HG03175 (cell line): Measurements from ENCODE around the gene TRPM1.
"Not testable (repeated sequence)": the region's sequence is repeated elsewhere in the genome, so short reads cannot be mapped to it uniquely, and the experiment has no call there.

ENCODE experiments used
- ATAC-seq: cut with Tn5 transposase; IDR thresholded peaks from one replicate; pipeline ENCODE4 v1.9.1; 2021; ENCODE audit warnings: mild to moderate bottlenecking, moderate library complexity; ENCODE audit not compliant: unreplicated experiment

The TRPM1 gene

DNA sequence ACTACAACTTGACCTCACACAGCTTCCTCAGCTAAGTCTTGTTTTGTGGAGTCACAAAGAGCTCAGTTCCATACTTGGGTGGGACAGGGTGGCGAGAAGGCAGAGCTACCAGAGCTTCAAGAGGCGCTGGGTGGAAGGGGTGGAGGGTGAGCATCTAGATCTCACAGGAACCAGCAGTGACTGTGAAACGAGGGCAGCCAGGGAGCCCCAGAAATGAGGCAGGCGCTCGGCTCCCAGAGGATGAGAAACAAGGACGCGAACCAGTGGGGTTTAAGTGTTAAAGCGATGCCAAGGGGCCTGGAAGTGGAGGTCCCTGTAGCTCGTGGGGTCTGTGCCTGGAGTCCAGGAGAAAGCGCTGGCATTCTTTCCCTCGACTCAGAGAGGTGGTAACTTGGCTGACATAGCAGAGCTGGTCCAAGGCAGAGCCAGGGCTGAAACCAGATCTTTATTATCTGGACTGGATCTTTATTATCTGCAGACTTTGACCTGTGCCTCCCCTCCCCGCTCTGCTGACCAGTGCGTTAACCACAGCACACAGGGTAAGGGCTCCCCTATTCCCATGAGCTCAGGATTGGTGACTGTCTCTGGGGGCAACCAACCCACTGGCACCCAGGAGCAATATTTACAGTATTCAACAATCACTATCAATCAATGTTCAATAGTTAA is 26.2 kb upstream of the TRPM1 start:
- ATAC-seq, result no peak

DNA sequence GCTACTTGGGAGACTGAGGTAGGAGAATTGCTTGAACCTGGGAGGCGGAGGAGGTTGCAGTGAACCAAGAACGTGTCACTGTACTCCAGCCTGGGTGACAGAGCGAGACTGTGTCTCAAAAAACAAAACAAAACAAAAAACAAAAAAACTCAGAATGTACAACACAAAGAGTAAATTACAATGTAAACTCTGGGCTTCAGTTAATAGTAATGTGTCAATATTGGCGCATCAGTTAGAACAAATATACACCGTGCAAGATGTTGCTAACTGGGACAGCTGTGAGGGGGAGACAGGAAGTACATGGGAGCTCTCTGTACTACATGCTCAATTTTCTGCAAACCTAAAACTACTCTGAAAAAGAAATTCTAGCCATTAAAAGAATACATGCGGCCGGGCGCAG is 23.5 kb upstream of the TRPM1 start:
- ATAC-seq, result no peak

GRCh38 chr15:31116423-31117030 is 15.0 kb upstream of the TRPM1 start:
- no peak for ATAC-seq

GRCh38 chr15:31111091-31111647 is 9.6 kb upstream of the TRPM1 start:
- ATAC-seq, result no peak

GRCh38 chr15:31108836-31109235 is 7.3 kb upstream of the TRPM1 start:
- ATAC-seq, result no peak

- ATAC-seq, result no peak
These were observed 5.2 kb upstream of the TRPM1 start for GRCh38 chr15:31106495-31107300.

DNA sequence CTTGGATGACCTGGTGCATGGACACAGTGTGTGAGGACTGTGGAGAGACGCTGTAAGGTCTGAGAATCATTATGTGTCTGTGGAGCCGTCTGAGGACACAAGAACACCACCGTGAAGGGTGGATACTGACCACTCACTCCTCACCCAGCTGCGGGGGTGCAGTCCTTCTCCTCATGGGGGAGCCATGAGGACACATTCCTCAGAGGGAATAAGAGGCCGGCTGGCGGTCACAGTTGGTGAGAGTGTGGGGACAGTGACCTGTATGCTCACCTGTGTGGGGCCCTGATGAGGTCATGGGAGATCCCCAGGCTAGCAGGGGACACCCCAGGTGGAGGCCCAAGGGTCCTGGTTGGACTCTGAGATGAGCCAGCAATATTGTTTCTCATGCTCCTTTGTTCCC is 2.5 kb upstream of the TRPM1 start:
- no peak for ATAC-seq

GRCh38 chr15:31102374-31103342 is 1.1 kb upstream of the TRPM1 start:
- ATAC-seq, result no peak

- no peak for ATAC-seq
These were observed 455 bp upstream of the TRPM1 start for GRCh38 chr15:31102039-31102321.

DNA sequence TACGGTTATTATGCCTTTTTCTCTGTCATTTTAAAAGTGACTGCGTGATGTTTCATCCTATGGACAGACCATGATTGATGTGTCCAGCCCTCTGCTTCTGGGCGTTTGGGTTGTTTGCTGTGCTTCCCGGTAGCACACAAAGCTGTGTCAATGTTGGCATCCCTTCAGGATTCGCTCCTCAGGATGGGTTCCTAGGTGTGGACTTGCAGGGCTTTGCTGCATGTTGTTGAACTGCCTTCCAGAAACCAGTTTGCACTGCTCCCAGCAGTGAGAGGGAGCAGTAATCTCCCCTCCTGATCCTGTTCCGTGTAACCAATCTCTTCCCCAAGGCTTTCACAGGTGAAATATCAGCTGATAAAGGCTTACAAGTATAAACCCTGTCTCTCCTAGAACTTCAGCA is 787 bp downstream of the TRPM1 start:
- ATAC-seq, result no peak

GRCh38 chr15:31098953-31099740 is 2.4 kb downstream of the TRPM1 start:
- ATAC-seq, result no peak

DNA sequence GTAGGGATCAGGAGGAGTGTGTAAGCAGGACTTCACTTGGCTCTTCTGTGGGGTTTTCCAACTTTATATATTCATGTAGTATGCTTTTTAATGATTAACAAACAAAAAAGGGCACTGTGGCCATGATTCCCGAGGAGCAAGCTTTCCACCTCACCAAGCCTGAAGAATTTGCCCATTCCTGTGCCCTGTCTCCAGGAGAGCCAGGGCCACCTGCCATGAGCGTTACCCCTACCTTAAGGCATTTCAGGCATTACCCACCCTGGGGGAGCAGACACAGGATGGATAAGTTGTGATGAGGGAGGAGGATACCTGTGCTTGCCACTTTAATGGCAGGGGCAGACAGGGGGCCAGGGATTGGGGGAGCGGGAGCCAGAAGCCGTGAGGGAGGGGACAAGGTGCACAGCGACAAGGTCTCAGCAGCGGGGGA is 3.0 kb downstream of the TRPM1 start:
- no peak for ATAC-seq

- ATAC-seq, result no peak
These were observed 5.0 kb downstream of the TRPM1 start for GRCh38 chr15:31096563-31096962.

- ATAC-seq, result no peak
These were observed 10.0 kb downstream of the TRPM1 start for GRCh38 chr15:31091481-31091880.

DNA sequence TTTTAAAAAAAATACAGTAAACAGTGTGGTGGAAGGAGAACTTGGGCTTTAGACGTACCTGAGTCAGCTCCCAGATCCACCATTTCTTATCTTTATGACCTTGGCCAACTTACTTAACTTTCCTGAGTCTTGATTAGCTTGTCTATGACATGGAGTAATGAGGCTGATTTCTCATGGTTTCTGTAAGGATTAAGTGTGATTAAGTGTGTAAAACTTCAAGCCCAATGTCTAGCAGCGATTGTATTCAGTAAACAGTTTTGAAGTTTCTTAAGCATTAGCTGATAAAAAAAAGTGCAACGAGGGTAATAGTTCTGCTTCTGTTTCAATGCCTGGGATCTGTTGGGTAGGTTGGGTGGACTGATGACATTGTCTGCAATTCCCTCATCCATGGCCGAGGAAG is 10.8 kb downstream of the TRPM1 start:
- no peak for ATAC-seq

GRCh38 chr15:31089368-31090047 is 12.0 kb downstream of the TRPM1 start:
- ATAC-seq, result no peak

GRCh38 chr15:31088672-31089367 is 12.7 kb downstream of the TRPM1 start:
- no peak for ATAC-seq

DNA sequence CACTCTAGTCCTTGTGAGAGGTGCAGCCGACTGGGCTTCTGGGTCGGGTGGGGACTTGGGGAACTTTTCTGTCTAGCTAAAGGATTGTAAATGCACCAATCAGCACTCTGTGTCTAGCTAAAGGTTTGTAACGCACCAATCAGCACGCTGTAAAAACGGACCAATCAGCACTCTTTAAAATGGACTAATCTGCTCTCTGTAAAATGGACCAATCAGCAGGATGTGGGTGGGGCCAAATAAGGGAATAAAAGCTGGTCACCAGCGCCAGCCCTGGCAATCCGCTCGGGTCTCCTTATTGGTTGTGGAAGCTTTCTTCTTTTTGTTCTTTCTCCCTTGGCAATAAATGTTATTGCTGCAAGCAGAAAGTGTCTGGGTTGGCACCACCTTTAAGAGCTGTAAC is 13.5 kb downstream of the TRPM1 start:
- not testable (repeated sequence) for ATAC-seq

DNA sequence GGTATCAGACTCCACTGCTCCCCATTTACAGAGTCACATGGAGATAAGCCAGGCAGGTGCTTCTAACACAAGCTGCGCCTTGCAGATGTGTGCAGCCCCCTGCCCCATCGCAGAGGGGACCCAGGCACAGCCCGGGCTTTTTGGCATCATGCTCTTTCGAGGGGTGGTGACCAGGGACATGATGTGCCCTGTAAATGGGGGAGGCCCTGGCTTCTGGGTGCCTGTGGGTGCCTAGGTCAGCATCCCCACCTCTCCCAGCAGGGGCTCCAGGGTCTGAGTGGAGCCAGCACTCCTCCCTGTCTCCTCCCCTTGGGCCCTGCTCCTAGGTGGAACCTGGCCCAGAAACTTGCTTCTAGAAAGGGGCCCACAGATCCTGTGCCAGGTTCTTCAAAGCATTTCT is 15.2 kb downstream of the TRPM1 start:
- no peak for ATAC-seq
